ENCODE data around the gene C2.
A peak's percentile ranks its signal among the peaks of the same experiment; 100 is the strongest.
"Not testable (repeated sequence)": the region's sequence is repeated elsewhere in the genome, so short reads cannot be mapped to it uniquely, and the experiment has no call there.

Gene C2

GRCh38 chr6:31972709-31973350 lies 45.3 kb downstream of the C2 start:
- peak overlapping the region; percentile 69 for H3K9ac ChIP-seq
- H3K27me3 ChIP-seq (ENCODE audit: control insufficient read depth, insufficient read depth, low read length), result no peaks in the 10 kb centered on the region
- no peaks in the 10 kb centered on the region for H3K36me3 ChIP-seq (ENCODE audit: control insufficient read depth, insufficient read depth, low read length)
- H3K4me3 ChIP-seq (ENCODE audit: low read depth, low read length), result peak overlapping the region; percentile 92
- H3K4me1 ChIP-seq, result peaks cover 15% of the 10 kb centered on the region
- H3K4me2 ChIP-seq (ENCODE audit: low read length), result peak overlapping the region; percentile 87
- H3K9me3 ChIP-seq (ENCODE audit: control insufficient read depth, low read length), result no peaks in the 10 kb centered on the region
- H2AFZ ChIP-seq, result peak overlapping the region; percentile 93
- TF ChIP-seq CTCF (IDR thresholded peaks at IDR 0.05), result no peak
- H3K27ac ChIP-seq, result peak overlapping the region; percentile 95
- H3K79me2 ChIP-seq, result peaks cover 18% of the 10 kb centered on the region

DNA sequence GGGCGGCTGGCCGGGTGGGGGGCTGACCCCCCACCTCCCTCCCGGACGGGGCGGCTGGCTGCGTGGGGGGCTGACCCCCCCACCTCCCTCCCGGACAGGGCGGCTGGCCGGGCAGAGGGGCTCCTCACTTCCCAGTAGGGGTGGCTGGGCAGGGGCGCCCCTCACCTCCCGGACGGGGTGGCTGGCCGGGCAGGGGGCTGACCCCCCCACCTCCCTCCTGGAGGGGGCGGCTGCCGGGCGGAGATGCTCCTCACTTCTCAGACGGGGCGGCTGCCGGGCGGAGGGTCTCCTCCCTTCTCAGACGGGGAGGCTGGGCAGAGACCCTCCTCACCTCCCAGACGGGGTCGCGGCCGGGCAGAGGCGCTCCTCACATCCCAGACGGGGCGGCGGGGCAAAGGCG lies 48.5 kb downstream of the C2 start:
- H3K4me1 ChIP-seq, result peaks cover 11% of the 10 kb centered on the region

GRCh38 chr6:31977816-31978431 lies 50.4 kb downstream of the C2 start:
- Histone ChIP-seq H3K27ac (no peak overlapping the region), H3K9ac (no peak overlapping the region), H3K4me1 (peaks cover 3% of the 10 kb centered on the region), H3K4me3 (ENCODE audit: low read depth, low read length) (no peak overlapping the region), H2AFZ (no peak overlapping the region), H3K36me3 (ENCODE audit: control insufficient read depth, insufficient read depth, low read length) (no peaks in the 10 kb centered on the region), H3K27me3 (ENCODE audit: control insufficient read depth, insufficient read depth, low read length) (no peaks in the 10 kb centered on the region), H3K4me2 (ENCODE audit: low read length) (no peak overlapping the region), H3K9me3 (ENCODE audit: control insufficient read depth, low read length) (no peaks in the 10 kb centered on the region), H3K79me2 (peaks cover 14% of the 10 kb centered on the region)
- TF ChIP-seq CTCF (IDR thresholded peaks at IDR 0.05), result no peak

More for the DNA sequence above, 48.5 kb downstream of the C2 start:
- not testable (repeated sequence) for H3K4me3 ChIP-seq (ENCODE audit: low read depth, low read length); H3K4me2 ChIP-seq (ENCODE audit: low read length); H3K27me3 ChIP-seq (ENCODE audit: control insufficient read depth, insufficient read depth, low read length); H3K9ac ChIP-seq; H3K27ac ChIP-seq; H3K9me3 ChIP-seq (ENCODE audit: control insufficient read depth, low read length); H2AFZ ChIP-seq; H3K36me3 ChIP-seq (ENCODE audit: control insufficient read depth, insufficient read depth, low read length)
- peaks cover 18% of the 10 kb centered on the region for H3K79me2 ChIP-seq

DNA sequence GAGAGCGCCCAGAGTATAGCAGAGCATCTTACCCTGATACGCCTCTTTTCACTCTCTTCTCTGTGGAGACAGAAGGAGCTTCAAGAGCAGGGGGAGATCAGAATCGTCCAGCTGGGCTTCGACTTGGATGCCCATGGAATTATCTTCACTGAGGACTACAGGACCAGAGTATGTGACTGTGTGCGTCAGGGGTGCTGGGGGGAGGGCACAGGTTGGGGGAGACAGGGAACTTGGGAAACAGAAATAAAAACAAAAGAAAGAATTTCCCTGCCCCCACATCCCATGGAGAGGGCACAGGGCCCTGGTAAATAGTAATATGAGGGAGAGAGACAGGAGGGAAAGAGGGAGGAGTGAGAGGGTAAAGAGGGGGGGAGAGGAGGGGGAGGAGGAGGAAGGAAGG lies 51.3 kb downstream of the C2 start:
- no peaks in the 10 kb centered on the region for H3K9me3 ChIP-seq (ENCODE audit: control insufficient read depth, low read length)
- TF ChIP-seq CTCF (IDR thresholded peaks at IDR 0.05), result no peak
- no peaks in the 10 kb centered on the region for H3K27me3 ChIP-seq (ENCODE audit: control insufficient read depth, insufficient read depth, low read length)
- H3K4me1 ChIP-seq, result no peaks in the 10 kb centered on the region
- no peaks in the 10 kb centered on the region for H3K36me3 ChIP-seq (ENCODE audit: control insufficient read depth, insufficient read depth, low read length)
- no peak overlapping the region for H2AFZ ChIP-seq
- no peak overlapping the region for H3K4me2 ChIP-seq (ENCODE audit: low read length)
- no peak overlapping the region for H3K27ac ChIP-seq
- H3K9ac ChIP-seq, result no peak overlapping the region
- peaks cover 5% of the 10 kb centered on the region for H3K79me2 ChIP-seq
- no peak overlapping the region for H3K4me3 ChIP-seq (ENCODE audit: low read depth, low read length)

GRCh38 chr6:31979238-31979898 lies 51.9 kb downstream of the C2 start:
- no peaks in the 10 kb centered on the region for H3K9me3 ChIP-seq (ENCODE audit: control insufficient read depth, low read length)
- no peak overlapping the region for H3K27ac ChIP-seq
- H3K79me2 ChIP-seq, result peaks cover 4% of the 10 kb centered on the region
- H3K9ac ChIP-seq, result no peak overlapping the region
- TF ChIP-seq CTCF (IDR thresholded peaks at IDR 0.05), result no peak
- no peak overlapping the region for H2AFZ ChIP-seq
- no peak overlapping the region for H3K4me2 ChIP-seq (ENCODE audit: low read length)
- no peak overlapping the region for H3K4me3 ChIP-seq (ENCODE audit: low read depth, low read length)
- no peaks in the 10 kb centered on the region for H3K4me1 ChIP-seq
- H3K36me3 ChIP-seq (ENCODE audit: control insufficient read depth, insufficient read depth, low read length), result no peaks in the 10 kb centered on the region
- no peaks in the 10 kb centered on the region for H3K27me3 ChIP-seq (ENCODE audit: control insufficient read depth, insufficient read depth, low read length)

DNA sequence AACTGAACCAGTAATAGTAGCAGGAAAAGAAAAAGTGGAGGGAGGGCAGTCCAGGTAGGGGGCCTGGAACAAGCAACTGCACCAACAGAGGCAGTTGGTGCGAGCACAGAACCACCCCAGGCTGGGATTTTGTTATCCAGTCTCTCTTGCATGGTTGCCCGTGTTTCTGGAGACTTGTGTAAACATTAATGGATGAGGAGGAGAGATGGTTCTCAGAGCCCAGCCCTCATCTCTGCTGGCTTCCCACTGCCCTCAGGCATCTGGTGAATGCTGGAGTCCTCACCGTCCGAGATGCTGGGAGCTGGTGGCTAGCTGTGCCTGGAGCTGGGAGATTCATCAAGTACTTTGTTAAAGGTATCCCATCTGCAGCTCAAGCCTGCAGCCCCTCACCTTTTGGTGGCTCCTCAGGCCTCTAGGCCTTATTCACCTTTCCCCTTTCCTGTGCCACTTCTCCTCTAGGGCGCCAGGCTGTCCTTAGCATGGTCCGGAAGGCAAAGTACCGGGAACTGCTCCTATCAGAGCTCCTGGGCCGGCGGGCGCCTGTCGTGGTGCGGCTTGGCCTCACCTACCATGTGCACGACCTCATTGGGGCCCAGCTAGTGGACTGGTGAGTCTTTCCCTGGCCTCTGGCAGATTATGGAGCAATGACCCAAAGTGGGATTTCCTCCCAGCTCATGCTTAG lies 52.8 kb downstream of the C2 start:
- not testable (repeated sequence) for H3K27ac ChIP-seq

DNA sequence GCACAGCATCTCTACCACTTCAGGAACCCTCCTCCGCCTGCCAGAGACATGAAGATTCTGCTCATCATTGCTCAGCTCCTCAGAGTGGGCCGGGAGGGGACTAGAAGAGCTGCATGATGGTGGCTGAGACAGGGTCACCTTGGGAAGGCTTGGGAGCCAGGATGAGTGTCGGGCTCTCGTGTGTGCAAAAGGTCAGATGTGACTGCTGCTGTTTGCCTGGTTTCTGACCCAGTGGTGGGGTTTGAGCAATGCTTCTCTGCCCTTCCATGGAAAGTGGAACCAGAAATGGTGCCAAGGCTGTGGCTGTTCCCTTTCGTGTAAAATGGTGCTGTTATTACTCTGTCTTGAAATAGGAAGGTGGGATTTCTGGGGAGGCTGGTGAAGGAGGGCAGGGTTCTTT lies 53.5 kb downstream of the C2 start:
- not testable (repeated sequence) for H3K27ac ChIP-seq; H3K27me3 ChIP-seq (ENCODE audit: control insufficient read depth, insufficient read depth, low read length); H3K4me2 ChIP-seq (ENCODE audit: low read length); H3K9me3 ChIP-seq (ENCODE audit: control insufficient read depth, low read length); H3K36me3 ChIP-seq (ENCODE audit: control insufficient read depth, insufficient read depth, low read length); H3K4me1 ChIP-seq; H3K79me2 ChIP-seq; H3K4me3 ChIP-seq (ENCODE audit: low read depth, low read length); H3K9ac ChIP-seq; H2AFZ ChIP-seq

More for the DNA sequence above, 52.8 kb downstream of the C2 start:
- H3K36me3 ChIP-seq (ENCODE audit: control insufficient read depth, insufficient read depth, low read length); H3K27me3 ChIP-seq (ENCODE audit: control insufficient read depth, insufficient read depth, low read length); H3K9ac ChIP-seq; H3K4me3 ChIP-seq (ENCODE audit: low read depth, low read length); H3K9me3 ChIP-seq (ENCODE audit: control insufficient read depth, low read length); H2AFZ ChIP-seq; H3K79me2 ChIP-seq; H3K4me2 ChIP-seq (ENCODE audit: low read length); H3K4me1 ChIP-seq: not testable (repeated sequence)

Measured in parathyroid adenoma (tissue), 2 donors.